Peyer's patch (tissue), 4 donors: ENCODE results near the gene TMEM235. TPM values are rescaled to one million over a fixed set of nuclear protein-coding genes. Genes with fewer than 3 reads are reported as not detected.

Source experiments
- DNase-seq, 3 donors: peaks; one replicate each; pipeline ENCODE4 v3.0.0-alpha.2; 2017 to 2019
- H3K27ac ChIP-seq, 4 donors: fragments of 200-600 bp; sonication (generic); one replicate each; pipeline ENCODE4 v1.5.1; 2016 to 2019
- H3K27me3 ChIP-seq, 2 donors: fragments of 200-600 bp; sonication (generic); one replicate each; pipeline ENCODE4 v1.5.1; 2019
- H3K36me3 ChIP-seq, 3 donors: fragments of 200-600 bp; sonication (generic); one replicate each; pipeline ENCODE4 v1.5.1; 2016 to 2019
- H3K4me1 ChIP-seq, 4 donors: fragments of 200-600 bp; sonication (generic); one replicate each; pipeline ENCODE4 v1.5.1; 2016 to 2019
- H3K4me3 ChIP-seq, 4 donors: fragments of 200-600 bp; sonication (generic); 1 replicate in 3 of 4; 2 replicates in 1 of 4; pipeline ENCODE4 v1.5.1; 2016 to 2019; ENCODE audit warnings: mild to moderate bottlenecking in 1 of 4
- H3K9me3 ChIP-seq, 4 donors: fragments of 200-600 bp; sonication (generic); one replicate each; pipeline ENCODE4 v1.5.1; 2016 to 2019; ENCODE audit warnings: mild to moderate bottlenecking in 1 of 4
- POLR2A ChIP-seq, 2 donors: fragments of 450-650 bp; IDR thresholded peaks; one replicate each; pipeline ENCODE4 v1.5.1; 2017; ENCODE audit warnings: antibody characterized with exemption in 2 of 2, mild to moderate bottlenecking in 2 of 2, moderate library complexity in 2 of 2
- small RNA-seq, 2 donors: library from RNA; depleted of rRNA; stranded (forward); fragments of <200 nt; gene quantifications; one replicate each; pipeline ENCODE3, GENCODE V24; 2016
- total RNA-seq, 4 donors: library from RNA; depleted of rRNA; stranded (reverse); fragments of >200 nt; gene quantifications; one replicate each; pipeline ENCODE4 v1.1.0, GENCODE V29; 2016
- TF ChIP-seq, protein P1 (sequence below), 6 experiments: fragments of 450-650 bp in 4 of 6; fragments of 200-600 bp in 2 of 6; sonication (generic) in 1 of 6; IDR thresholded peaks; one replicate each; pipeline ENCODE4 v1.5.1; 2017 to 2019; ENCODE audit warnings: antibody characterized with exemption in 6 of 6, mild to moderate bottlenecking in 3 of 6, moderate library complexity in 1 of 6

Gene TMEM235
- total RNA-seq, 4 donors from 2014 or later, result not detected

DNA sequence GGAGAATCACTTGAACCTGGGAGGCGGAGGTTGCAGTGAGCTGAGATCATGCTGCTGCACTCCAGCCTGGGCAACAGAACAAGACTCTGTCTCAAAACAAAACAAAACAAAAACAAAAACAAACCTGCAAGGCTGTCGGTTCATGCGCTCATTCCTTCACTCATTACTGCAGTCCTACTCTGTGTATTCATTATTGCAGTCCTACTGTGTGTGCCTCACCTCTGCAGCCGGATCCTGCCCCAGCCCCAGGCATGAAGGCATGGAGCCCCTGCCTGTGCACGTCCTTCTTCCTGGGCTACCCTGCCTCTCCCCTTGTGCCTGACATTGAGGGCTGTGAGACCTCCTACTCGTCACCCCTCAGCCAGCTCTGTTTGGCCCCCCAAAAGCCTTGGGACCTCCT lies 57.6 kb downstream of the TMEM235 start:
- no peak for TF ChIP-seq POLR2A (IDR thresholded peaks at IDR 0.05)
- TF ChIP-seq, protein P1, sequence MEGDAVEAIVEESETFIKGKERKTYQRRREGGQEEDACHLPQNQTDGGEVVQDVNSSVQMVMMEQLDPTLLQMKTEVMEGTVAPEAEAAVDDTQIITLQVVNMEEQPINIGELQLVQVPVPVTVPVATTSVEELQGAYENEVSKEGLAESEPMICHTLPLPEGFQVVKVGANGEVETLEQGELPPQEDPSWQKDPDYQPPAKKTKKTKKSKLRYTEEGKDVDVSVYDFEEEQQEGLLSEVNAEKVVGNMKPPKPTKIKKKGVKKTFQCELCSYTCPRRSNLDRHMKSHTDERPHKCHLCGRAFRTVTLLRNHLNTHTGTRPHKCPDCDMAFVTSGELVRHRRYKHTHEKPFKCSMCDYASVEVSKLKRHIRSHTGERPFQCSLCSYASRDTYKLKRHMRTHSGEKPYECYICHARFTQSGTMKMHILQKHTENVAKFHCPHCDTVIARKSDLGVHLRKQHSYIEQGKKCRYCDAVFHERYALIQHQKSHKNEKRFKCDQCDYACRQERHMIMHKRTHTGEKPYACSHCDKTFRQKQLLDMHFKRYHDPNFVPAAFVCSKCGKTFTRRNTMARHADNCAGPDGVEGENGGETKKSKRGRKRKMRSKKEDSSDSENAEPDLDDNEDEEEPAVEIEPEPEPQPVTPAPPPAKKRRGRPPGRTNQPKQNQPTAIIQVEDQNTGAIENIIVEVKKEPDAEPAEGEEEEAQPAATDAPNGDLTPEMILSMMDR (IDR thresholded peaks at IDR 0.05), result no peak
- Histone ChIP-seq H3K9me3 (no peaks in the 10 kb centered on the region), H3K4me1 (peaks cover 0 to 7% (median 0%) of the 10 kb centered on the region in 4 donors), H3K36me3 (no peaks in the 10 kb centered on the region), H3K4me3 (no peak overlapping the region), H3K27me3 (no peaks in the 10 kb centered on the region), H3K27ac (no peak overlapping the region)
- no peak for DNase-seq

DNA sequence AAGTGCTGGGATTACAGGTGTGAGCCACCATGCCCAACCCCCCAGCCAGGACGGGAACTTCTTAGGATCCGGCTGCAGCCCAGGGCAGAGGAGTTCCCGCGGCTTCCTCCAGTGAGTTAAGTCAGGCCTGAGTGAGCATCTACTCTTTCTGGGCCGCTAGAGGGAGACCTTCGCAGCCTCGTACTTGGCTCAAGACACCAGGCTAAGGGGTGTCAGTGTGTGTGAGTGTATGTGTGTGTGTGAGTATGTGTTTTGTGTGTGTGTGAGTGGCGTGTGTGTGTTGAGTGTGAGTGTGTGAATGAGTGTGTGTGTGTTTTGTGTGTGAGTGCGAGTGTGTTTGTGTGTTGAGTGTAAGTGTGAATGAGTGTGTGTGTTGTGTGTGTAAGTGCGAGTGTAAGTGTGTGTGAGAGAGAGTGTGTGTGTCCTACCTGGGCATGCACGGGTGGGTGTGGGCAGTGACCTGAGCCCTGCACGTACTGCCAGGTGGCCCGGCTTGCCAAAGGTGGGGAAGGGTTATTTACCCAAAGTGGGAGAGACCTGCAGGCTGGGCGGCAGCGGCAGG lies 58.5 kb downstream of the TMEM235 start:
- Histone ChIP-seq H3K27me3 (no peaks in the 10 kb centered on the region), H3K4me1 (peaks cover 0 to 7% (median 0%) of the 10 kb centered on the region in 4 donors), H3K9me3 (no peaks in the 10 kb centered on the region), H3K27ac (no peak overlapping the region), H3K36me3 (no peaks in the 10 kb centered on the region), H3K4me3 (no peak overlapping the region)
- TF ChIP-seq, protein P1 (IDR thresholded peaks at IDR 0.05), result peak; percentile 68 to 86 (median 83)
- peak in 1 of 2 donors; percentile 22 for TF ChIP-seq POLR2A (IDR thresholded peaks at IDR 0.05)
- peak; percentile 71 to 91 (median 75) for DNase-seq

Small RNA genes within 50 kb of the gene (small RNA-seq; reads per million reads assigned to genes)
- 0 reads per million in 2 donors for gene AC087645.1

Other genes starting within 250 kb of the TMEM235 start
- gene TMC6, start 102.9 kb upstream of the TMEM235 start, total RNA-seq, result 100 to 1,000 TPM in 1 of 4 donors, 10 to 100 TPM in 3; 54.5 to 107 (median 94.9) TPM
- 10 to 100 TPM in 3 of 4 donors, 1 to 10 TPM in 1; 10.0 to 66.8 (median 22.5) TPM for gene TMC8, start 100.9 kb upstream of the TMEM235 start, total RNA-seq
- 1 to 10 TPM in 1 of 4 donors, not detected in 3; 1.6 TPM for gene C17orf99, start 85.2 kb upstream of the TMEM235 start, total RNA-seq
- gene SYNGR2, start 63.0 kb upstream of the TMEM235 start, total RNA-seq, result 10 to 100 TPM; 51.2 to 87.2 (median 77.3) TPM
- 10 to 100 TPM in 2 of 4 donors, 1 to 10 TPM in 2; 6.2 to 46.2 (median 10.1) TPM for gene TK1, start 44.6 kb upstream of the TMEM235 start, total RNA-seq
- gene AFMID, start 44.3 kb upstream of the TMEM235 start, total RNA-seq, result 10 to 100 TPM; 28.2 to 98.2 (median 51.7) TPM
- gene BIRC5, start 17.4 kb upstream of the TMEM235 start, total RNA-seq, result 1 to 10 TPM; 2.4 to 6.5 (median 5.7) TPM
- gene SOCS3, start 128.4 kb downstream of the TMEM235 start, total RNA-seq, result 100 to 1,000 TPM in 1 of 4 donors, 10 to 100 TPM in 2, 1 to 10 TPM in 1; 3.2 to 125 (median 20.8) TPM
- 100 to 1,000 TPM in 3 of 4 donors, 10 to 100 TPM in 1; 32.4 to 149 (median 116) TPM for gene PGS1, start 147.0 kb downstream of the TMEM235 start, total RNA-seq